Nephron (organoid): ENCODE data around the gene POP5.
"Not testable (repeated sequence)": the region's sequence is repeated elsewhere in the genome, so short reads cannot be mapped to it uniquely, and the experiment has no call there.

ENCODE experiments used
- H3K27ac Mint-ChIP-seq, 3 experiments: 2 replicates each; pipeline ENCODE4 v1.8.0; 2020; ENCODE audit warnings: mixed read lengths in 3 of 3, mild to moderate bottlenecking in 2 of 3, moderate library complexity in 1 of 3
- H3K27me3 Mint-ChIP-seq: 2 replicates; pipeline ENCODE4 v1.8.0; 2021; ENCODE audit warnings: low read depth, mild to moderate bottlenecking, moderate library complexity, mixed read lengths
- H3K36me3 Mint-ChIP-seq: 2 replicates; pipeline ENCODE4 v1.8.0; 2020; ENCODE audit warnings: low read depth, mixed read lengths
- H3K4me1 Mint-ChIP-seq: 2 replicates; pipeline ENCODE4 v1.8.0; 2020; ENCODE audit warnings: mixed read lengths
- H3K4me3 Mint-ChIP-seq, 3 experiments: 2 replicates each; pipeline ENCODE4 v1.8.0; 2020; ENCODE audit warnings: mild to moderate bottlenecking in 3 of 3, mixed read lengths in 3 of 3, moderate library complexity in 2 of 3
- H3K9me3 Mint-ChIP-seq: 2 replicates; pipeline ENCODE4 v1.8.0; 2020; ENCODE audit warnings: mixed read lengths
- CTCF ChIP-seq, 3 experiments: fragments of 200-600 bp; sonication (generic); IDR thresholded peaks; one replicate each; pipeline ENCODE4 v1.5.0; 2021; ENCODE audit warnings: antibody characterized with exemption in 3 of 3; ENCODE audit not compliant: unreplicated experiment in 3 of 3

Gene POP5

DNA sequence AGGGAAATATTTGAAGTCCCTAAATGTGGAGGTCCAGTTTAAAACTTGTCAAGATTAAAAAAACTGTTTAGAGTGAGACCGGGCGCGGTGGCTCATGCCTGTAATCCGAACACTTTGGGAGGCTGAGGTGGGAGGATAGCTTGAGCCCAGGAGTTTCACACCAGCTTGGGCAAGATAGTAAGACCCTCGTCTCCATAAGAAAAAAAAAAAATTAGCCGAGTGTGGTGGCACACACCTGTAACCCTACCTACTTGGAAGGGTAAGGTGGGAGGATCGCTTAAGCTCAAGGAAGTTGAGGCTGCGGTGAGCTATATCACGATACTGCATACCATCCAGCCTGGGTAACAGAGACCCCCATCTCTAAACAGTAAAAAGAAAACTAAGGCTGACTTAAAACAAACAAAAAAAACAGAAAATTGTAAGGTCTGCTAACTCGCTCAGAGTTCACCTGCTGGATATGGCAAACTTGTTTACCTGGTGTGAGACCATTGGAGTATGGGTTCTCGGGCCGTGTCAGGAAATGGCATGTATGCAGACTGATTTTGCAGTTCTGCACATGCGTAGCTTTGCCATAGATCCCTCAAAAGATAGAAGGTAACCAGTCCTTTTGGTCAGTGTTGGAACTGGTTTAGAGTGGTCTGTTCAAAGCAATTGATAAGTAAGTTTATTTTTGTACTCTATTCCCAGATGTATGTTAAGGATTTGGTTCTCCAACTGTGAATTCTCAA lies 45.0 kb downstream of the POP5 start:
- peaks cover 33% of the 10 kb centered on the region for H3K36me3 Mint-ChIP-seq

DNA sequence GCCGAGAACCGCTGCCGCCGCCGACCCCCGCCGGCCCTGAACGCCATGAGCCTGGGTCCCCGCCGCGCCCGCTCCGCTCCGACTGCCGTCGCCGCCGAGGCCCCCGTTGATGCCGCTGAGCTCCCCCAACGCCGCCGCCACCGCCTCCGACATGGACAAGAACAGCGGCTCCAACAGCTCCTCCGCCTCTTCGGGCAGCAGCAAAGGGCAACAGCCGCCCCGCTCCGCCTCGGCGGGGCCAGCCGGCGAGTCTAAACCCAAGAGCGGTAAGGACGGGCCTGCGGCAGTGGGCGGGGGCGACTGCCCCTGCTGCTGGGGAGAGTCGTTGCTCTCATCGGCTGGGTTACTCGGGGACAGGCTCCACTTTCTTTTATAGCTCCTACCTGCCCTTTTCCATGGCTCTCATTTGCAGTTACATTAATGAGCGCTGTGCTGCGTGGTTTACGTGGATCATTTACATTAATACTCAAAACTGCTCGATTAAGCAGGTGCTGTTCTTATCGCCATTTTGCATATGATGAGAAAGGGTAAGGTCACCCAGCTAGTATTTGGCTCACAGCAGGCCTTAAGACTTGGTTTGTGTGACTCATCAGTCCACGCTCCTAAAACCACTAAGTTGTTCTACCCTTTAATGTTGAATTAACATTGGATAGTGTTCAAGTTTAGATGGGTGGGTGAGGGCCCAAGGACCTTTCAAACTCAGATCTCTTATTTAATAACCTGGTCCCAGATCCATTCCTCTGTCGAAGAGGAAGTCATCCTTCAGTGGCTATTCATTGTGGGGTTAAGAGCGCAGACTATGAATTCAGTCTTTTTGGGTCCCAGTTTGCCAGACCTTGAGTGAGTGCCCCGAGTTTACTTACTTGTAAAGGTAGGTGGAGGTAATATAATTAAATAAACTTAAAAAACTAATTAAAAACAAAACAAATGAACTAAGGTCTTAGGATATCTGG lies 46.2 kb downstream of the POP5 start:
- Mint-ChIP-seq H3K9me3 (no peaks in the 10 kb centered on the region), H3K36me3 (peaks cover 24% of the 10 kb centered on the region), H3K27me3 (no peaks in the 10 kb centered on the region), H3K4me1 (peaks cover 46% of the 10 kb centered on the region), H3K27ac (peak overlapping the region; percentile 90 to 97 (median 97)), H3K4me3 (peak overlapping the region; percentile 94 to 97 (median 97))
- peak in 1 of 3 experiments; percentile 9 for TF ChIP-seq CTCF (IDR thresholded peaks at IDR 0.05; ENCODE audit: unreplicated experiment in 3 of 3)

More for the DNA sequence above, 45.0 kb downstream of the POP5 start:
- Mint-ChIP-seq H3K4me1 (peaks cover 44% of the 10 kb centered on the region), H3K4me3 (peak overlapping the region; percentile 94 to 97 (median 97)), H3K27ac (peak overlapping the region; percentile 21 to 97 (median 72)), H3K9me3 (no peaks in the 10 kb centered on the region), H3K27me3 (no peaks in the 10 kb centered on the region)
- TF ChIP-seq CTCF (IDR thresholded peaks at IDR 0.05; ENCODE audit: unreplicated experiment in 3 of 3), result no peak

DNA sequence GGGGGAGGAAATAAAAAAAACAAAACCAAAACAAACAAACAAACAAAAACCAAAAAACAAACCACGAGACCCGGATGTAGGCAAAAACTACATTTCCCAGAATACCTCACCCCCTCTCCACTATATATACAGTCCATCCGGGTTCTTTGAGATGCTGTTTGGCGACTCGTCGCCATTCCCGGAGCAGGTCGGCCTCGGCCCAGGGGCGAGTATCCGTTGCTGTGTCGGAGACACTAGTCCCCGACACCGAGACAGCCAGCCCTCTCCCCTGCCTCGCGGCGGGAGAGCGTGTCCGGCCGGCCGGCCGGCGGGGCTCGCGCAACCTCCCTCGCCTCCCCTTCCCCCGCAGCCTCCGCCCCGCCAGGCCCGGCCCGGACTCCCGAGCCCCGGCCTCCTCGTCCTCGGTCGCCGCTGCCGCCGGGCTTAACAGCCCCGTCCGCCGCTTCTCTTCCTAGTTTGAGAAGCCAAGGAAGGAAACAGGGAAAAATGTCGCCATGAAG lies 46.9 kb downstream of the POP5 start, which contains the start of gene RNF10:
Gene RNF10 (plus strand): TSS at position 154 of the 500 bp plus-strand sequence. CDS start 456 bp downstream, outside the sequence.
- TF ChIP-seq CTCF (IDR thresholded peaks at IDR 0.05; ENCODE audit: unreplicated experiment in 3 of 3), result no peak
- Mint-ChIP-seq H3K27me3 (no peaks in the 10 kb centered on the region), H3K4me3 (peak within 1 kb of the TSS; percentile 94 to 97 (median 97)), H3K36me3 (peaks cover 21% of the 10 kb centered on the region), H3K27ac (peak within 1 kb of the TSS; percentile 90 to 97 (median 97)), H3K4me1 (peaks cover 50% of the 10 kb centered on the region), H3K9me3 (no peaks in the 10 kb centered on the region)

- H3K27me3 Mint-ChIP-seq, result no peaks in the 10 kb centered on the region
- TF ChIP-seq CTCF (IDR thresholded peaks at IDR 0.05; ENCODE audit: unreplicated experiment in 3 of 3), result no peak
- peak overlapping the region in 2 of 3 experiments; percentile 14 to 29 for H3K27ac Mint-ChIP-seq
- peaks cover 9% of the 10 kb centered on the region for H3K36me3 Mint-ChIP-seq
- H3K9me3 Mint-ChIP-seq, result no peaks in the 10 kb centered on the region
- peak overlapping the region; percentile 43 to 67 (median 54) for H3K4me3 Mint-ChIP-seq
- H3K4me1 Mint-ChIP-seq, result peaks cover 41% of the 10 kb centered on the region
Measured at GRCh38 chr12:120532701-120533238, 48.4 kb downstream of the POP5 start.

DNA sequence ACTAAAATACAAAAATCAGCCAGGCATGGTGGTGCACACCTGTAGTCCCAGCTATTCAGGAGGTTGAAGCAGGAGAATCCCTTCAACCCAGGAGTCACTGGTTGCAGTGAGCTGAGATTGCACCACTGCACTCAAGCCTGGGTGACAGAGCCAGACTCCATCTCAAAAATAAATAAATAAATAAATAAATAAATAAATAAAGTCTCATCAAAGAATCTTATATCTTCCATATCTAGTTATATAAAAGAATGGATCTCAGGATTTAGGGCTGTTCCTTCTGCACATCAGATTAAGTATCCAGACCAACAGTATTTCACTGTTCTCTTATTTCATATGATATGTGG lies 50.8 kb downstream of the POP5 start:
- H3K27me3 Mint-ChIP-seq, H3K36me3 Mint-ChIP-seq, H3K9me3 Mint-ChIP-seq: not testable (repeated sequence)
- peak overlapping the region; percentile 98 to 100 (median 100) for H3K4me3 Mint-ChIP-seq
- peaks cover 19% of the 10 kb centered on the region for H3K4me1 Mint-ChIP-seq
- H3K27ac Mint-ChIP-seq, result peak overlapping the region in 1 of 3 experiments; percentile 96
